HG02973 (cell line): ENCODE measurements around the gene SCN3A.

Source experiments
- ATAC-seq: cut with Tn5 transposase; IDR thresholded peaks from one replicate; pipeline ENCODE4 v1.9.1; 2021; ENCODE audit warnings: moderate library complexity; ENCODE audit not compliant: unreplicated experiment

Gene SCN3A

DNA sequence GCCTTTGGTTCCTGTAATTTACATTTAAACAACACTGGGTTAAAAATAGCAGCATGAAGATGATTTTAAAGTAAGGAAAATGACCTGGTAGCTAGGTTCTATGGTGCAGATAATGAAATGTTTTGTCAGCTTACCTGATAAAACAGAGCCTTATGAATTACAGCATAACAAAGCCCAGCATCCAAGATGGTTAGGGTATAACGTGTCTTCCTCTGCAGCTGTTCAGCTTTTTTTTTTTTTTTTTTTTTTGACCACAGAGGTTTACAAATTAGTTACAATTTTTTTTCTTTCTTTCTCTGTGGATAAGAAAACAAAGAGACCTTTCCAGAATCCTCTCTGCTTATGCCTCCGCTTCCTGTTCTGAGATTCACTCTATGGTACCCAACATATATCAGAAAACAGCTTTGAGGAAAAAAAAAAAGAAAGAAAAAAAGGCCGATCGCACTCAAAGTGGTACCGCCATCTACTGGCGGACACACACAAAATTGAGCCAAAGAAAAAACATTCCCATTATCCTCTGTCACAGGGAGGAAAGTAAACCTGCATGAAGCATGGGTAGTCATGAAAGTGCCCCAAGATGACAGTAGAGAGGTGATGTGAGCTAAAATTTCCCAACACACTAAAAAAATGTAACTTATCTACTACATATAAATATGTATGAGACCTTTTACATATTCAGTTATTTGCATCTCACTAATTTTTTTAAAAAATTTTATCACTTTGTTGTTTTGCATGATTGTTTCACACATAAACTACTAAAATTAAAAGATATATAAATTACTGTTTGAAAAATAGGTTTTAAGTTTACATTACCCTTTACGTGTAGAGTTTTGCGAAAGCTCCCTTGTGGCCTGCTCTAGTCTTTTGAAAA lies at the start of gene SCN3A:
TSS of gene SCN3A (minus strand) at position 362 of the 871 bp plus-strand sequence. CDS start 27,656 bp downstream, outside the sequence.
- ATAC-seq: peak; percentile 56

DNA sequence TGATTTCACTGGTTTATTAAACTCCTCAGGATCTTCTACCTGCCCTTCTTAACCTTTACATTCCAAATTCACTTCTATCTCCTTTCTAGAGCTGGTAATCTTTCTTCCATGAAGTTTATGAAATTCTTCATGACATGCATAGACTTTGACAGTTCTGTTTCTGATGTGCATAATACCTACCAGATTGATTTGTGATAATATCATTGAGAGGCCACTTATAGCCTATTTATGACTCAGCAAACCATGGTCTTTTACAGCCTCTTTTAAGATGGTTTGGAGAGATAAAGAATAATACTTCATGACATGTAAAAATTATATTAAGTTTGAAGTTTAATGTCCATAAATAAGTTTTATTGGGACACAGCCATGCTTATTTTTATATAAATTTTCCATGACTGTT lies 49.3 kb upstream of the SCN3A start:
- no peak for ATAC-seq

DNA sequence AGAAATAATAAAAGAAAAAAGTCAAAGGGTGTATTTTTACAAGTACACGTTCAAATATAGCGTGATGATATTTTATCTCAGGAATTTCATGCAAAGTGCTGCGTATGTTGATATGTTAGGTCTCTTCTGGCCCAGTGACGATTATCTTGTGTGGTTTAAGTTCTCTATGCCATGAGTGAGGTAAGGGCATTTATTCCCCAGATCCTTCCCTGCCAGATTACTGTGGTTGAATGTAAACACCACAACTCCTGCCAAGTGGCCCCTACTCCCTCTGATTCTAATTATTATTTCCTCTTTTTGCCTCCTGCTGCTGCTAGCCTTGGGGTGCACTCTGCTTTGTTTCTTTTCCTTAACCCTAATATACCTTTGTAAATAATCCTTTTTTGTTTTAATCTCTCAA lies 47.5 kb upstream of the SCN3A start:
- ATAC-seq: no peak

DNA sequence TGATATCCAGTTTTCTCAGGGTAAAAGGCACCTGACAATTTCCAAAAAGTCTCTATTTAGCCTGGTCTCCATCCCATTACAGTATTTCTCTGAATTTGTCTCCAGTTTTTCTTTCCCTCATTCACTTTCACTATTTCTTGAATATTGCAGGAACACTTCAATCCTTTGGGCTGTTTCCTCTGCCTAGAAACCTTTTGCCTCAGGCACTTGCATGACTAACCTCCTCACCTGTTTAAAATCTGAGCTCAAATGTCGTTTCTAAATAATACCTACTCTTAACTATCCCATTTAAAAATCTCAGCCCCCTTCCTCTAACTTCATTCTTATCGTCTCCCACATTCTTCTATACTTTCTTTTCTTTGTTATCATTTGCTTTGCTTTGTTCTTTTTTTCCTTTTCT lies 44.4 kb upstream of the SCN3A start:
- no peak for ATAC-seq

DNA sequence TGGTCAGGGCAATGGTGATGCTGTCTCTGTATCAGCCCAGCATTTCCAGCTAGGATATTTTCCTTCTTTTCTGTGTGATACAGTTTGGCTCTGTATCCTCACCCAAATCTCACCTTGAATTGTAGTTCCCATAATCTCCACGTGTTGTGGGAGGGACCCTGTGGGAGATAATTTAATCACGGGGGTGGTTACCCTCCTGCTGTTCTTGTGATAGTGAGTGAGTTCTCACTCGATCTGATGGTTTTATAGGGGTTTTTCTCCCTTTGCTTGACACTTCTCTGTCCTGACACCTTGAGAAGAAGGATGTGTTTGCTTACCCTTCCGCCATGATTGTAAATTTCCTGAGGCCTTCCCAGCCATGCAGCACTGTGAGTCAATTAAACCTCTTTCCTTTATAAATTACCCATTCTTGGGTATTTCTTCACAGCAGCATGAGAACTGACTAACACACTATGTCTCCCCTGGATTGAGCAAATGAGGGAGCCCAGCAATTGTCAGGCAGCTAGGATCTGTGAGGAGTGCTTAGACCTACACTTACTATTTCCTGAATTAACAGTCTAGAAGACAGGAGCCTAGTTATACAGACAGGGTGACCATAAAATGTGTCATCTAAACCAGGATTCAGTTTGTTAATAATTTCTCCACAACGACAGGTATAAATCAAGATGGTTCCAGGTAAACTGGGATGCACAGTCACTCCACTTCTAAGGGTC lies 41.4 kb upstream of the SCN3A start:
- ATAC-seq: no peak

DNA sequence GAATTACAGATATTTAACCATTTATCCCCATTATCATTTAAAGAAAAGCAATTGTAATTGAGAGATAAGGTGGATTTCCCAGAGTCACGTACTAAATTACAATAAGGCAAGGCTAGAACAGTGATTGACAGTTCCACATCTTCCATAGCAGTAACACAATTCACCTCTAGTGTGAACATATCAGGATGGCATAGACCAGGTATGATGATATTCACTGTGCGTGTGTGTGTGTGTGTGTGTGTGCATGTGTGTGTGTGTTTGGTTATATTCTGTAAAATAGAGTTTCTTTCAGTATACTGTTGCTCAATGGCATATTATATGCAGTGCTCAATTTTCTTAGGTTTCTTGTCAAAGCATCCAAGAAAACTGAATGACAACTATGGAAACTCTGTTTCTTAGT lies 37.1 kb upstream of the SCN3A start:
- no peak for ATAC-seq

DNA sequence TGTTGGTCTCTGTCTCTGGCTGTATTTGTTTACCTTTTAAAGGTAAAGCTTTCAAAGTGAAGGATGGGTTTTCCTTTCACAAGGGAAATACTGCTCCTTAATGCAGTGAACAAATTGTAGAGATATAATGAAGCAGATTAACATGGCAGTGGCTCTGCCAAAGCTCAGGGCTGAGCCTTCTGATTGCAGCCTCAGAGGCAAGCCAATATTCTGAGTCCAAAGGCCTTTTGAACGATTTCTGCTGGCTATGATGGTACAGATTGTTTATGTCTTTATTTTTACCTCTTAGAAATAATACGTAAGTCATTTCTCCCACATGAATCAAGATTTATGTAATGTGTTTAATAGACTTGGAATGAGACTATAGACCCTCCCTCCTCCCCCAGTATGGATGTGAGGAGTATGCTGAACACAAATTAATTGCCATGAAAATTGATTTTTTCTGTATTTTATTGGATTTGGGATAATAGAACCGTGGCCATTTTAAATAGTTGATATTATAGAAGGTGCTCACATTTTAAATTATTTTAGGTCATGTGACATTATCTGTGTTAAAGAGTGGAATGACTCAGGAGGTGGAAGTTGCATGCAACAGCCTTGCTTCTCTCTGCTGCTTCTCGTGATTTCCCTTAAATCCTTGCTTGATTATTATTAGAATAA lies 36.1 kb upstream of the SCN3A start:
- ATAC-seq: no peak

DNA sequence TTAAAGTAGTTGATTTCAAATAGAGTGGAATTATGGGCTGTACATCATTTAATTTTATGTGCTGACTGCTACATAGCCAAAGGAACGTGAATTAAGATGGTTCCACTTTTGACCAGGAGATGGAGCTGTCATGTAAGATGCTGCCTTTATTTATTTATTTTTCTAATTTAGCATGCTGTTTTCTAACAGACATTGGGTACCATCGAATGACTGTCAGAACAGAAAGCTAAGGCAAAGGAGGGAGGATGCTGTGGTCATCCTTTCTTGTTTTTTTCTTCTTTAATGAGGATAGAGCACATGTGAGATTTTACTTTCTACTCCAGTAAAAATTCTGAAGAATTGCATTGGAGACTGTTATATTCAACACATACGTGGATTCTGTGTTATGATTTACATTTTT lies 35.4 kb upstream of the SCN3A start, which contains the start of gene SCN2A:
TSS of gene SCN2A (plus strand) at position 185 of the 400 bp plus-strand sequence. CDS start 56,410 bp downstream, outside the sequence.
- ATAC-seq: peak; percentile 70

DNA sequence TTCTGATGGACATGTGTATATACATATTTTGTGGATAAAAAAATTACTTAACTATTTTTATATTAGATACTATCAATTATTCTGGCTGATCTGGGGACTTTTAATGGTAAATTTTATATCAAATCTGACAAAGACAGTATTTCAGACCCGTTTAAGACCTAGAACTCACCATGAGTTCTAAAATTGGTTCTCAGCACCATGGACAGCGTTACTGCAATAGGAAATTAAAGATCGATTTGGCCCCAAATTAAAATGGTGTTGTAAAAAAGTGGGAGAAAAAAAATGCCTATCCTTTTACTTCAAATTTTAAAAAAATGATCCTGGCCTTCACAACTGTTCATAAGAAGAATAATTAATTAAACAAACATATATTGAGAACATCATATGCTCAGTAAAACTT lies 34.4 kb upstream of the SCN3A start:
- no peak for ATAC-seq

DNA sequence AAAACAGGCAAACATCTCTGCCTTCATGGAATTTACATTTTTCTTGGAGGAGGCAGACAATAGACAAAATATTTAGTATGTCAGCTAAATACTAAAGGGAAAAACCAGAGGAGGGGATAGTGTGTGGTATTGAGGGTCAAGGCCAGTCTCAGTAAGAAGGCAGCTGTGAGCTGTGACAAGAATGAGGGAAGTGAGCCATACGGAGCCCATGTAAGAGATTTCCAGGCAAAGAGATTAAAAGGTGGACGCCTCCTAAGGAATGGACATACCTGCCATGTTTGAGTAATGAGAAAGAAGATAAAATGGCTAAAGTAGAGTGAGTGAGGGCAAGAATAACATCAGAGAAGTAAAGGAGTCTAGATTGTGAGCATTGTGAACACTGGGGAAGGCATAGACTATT lies 33.2 kb upstream of the SCN3A start:
- no peak for ATAC-seq

DNA sequence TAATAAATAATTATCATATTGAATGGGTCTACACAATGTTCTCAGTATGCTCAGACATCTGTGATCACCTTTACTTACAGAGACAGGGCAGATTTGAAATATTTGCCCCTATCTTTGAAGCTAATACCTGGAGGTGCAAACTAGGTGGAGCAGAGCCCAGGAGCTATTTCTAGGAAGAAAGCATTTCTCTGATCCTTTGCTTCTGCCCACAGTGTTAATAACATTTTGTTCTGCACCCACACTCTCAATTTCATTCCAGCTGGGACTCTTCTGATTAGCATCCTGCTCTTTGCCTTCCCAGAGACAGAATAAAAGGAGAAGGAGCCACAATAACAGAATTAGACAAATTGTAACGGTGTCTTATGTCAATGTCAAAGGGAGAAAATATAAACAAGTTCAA lies 23.7 kb upstream of the SCN3A start:
- no peak for ATAC-seq

DNA sequence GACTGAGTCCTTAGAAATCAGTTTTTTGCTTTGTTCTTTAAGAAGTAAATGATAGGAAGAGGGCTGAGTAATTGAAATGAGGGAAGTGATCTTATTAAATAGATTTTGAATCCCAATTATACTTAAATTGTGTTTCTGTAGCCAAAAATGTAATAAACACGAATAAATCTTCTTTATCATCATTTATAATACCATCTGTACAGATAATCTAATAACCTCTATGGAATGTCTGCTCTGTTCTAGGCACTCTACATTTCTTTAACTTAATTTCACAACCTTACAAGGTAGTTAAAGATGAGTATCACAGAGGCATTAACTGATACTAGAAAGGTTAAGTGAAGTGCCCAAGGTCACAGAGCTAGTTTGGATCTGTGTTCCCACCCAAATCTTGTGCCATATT lies 21.1 kb upstream of the SCN3A start:
- no peak for ATAC-seq

DNA sequence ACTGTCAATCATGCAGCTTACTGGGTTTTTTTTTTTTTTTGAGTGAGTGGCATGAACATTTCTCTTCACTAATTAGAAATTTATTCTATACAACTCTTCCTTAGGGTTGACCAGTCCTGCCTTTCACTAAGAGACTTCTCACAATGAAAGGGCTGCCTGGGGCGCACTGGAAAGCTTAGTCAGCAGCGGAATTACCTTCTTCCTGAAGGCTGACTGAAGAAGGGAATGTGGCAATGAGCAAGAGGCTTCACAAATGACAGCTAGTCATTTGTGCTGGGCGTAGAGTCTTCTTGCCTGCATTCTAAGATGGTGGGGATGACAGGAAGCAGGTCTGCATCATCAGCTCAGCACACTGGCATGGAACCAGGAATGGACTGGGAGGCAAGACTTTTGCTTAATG lies 15.6 kb upstream of the SCN3A start:
- no peak for ATAC-seq

DNA sequence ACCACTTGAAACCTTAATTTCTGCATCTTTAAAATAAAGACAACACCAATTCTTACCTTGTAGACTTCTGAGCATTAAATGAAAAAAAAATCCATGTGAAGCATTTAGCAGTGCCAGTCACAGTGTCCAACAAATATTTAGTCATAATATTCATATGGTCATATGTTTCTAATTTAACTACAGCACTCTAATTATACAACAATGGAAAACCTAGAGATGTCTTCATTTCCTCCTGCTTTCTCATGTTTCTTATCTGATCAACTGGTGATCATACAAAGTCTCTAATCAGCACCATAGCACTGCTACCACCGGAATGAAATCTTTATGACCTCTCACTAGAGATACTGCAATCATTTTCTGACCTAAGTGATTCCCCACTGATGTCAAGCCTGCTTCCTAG lies 10.2 kb upstream of the SCN3A start:
- ATAC-seq: no peak

DNA sequence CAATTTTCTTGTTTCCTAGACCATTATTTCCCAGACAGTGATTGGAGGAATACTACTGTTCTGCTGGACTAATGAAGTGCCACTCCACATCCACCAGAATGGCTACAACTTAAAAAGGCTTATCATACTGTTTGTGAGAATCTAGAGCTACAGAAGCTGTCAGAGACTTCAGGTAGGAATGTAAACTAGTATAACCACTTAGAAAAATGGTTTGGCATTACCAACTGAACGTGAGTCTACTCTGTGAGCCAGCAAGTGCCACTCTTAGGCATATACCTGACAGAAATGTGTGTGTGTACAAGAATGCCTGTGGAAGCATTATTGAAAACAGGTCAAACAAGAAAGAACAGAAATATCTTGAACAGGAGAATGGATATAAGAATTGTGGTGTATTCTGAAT lies 4.2 kb upstream of the SCN3A start:
- ATAC-seq: no peak

DNA sequence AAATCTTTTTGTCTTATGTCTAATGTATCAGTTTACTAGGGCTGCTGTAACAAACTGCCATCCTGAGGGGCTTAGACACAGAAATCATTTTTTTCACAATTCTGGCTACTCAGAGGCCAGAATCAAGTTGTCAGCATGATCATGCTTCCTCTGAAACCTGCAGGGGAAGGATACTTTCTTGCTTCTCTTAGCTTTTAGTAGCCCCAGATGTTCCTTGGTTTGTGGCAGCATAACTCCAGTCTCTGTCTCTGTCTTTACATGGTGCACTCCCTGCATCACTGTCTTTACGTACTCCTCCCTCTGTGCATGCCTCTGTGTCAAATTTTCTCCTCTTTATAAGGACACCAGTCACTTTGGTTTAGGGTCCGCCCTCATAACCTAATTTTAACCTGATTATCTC lies 2.0 kb upstream of the SCN3A start:
- ATAC-seq: no peak

DNA sequence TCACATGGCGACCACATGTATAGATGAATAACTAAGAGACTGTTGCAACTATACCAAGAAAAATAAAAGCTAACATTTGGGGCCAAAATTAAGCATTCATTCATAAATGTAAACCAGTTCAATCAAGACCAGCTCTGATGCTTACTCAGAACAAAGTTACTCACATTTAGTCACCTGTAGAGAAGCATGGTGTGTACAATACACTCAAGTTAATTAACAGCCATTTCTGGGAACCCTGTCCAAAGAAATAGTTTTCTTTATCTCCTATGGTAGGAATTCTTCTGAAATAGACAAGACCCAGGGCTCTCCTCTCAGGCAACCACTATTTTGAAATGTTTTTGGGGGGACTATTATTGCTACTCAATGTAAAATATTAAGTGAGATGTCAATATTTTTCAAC lies 1.6 kb downstream of the SCN3A start:
- ATAC-seq: no peak

DNA sequence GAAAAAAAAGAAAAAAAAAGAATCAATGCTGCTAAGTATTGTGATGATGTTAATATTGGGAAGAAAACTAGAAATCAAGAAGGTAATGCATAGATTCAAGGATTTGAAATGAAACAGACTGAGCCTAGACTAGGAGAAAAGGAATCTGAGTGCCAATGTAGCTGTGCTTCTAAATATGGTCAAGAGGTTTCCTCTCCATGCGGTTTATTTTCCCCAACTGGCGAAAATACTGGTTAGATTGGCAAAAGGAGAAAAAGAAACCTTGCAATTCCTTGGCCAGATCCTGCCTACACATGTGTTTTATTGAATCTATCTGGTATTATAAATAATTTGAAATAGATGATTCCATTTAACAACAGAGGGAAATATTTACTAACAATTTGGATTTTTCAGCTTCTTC lies 5.7 kb downstream of the SCN3A start:
- no peak for ATAC-seq

DNA sequence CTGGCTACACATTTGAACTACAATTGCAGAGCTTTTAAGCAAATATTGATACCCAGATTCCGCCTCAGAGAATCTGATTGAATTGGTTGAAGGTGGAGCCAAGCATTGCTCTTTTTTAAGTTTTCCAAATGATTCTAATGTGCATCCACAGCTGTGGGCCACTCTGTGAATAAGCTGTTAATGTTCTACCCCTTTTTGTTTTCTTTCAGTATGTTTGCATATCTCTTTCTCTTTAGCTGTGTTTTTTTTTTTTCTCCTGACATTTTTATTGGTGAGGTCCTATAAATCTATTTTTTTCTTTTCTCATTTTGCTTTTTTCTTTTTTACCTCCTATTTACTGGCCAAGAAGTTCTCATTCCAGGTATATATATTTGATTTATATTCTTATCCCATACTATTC lies 6.5 kb downstream of the SCN3A start:
- no peak for ATAC-seq

DNA sequence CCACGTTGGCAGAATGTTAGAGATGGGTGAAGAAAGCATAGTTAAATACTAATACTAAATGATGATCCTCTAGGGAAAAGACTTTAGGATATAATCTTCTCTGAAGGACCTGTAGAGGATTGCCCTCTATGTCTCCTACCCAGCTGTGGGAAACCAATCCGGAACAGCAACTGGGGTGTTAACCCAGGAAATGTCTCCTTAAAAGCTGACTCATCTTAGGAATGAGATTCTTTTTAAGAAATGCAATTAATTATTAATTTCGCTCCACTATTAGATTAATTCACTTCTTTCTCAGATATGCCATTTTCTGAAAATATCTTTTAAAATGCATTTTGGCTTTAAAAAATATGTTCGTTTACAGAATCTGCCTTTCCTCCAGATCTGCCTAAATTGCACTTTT lies 7.4 kb downstream of the SCN3A start:
- ATAC-seq: no peak

DNA sequence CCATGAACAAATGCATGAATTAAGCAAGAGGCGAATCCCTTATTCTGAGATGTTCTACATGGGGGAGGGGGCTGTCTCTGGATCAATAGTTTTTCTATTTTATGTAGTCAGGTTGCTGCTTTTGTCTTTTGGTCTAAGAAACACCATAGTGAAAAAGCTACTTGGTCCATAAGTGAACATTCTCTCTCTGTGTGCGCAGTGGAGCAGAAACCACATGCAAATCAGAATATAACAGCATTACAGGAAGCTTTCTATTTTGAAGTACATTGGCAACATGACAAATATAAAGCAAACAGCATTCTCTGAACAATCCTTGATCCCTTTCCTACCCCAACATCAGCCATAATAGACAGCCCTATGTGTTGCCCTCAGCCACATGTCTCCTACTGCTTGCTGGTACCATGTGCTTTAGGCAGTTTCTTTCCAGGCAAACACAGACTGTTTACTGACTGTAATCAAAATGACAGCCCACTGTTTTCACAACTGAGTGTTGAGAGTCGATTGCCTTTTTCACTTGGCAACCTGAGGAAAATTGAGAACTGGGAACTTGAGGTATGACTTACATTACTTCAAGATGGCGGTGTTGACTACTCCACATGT lies 10.6 kb downstream of the SCN3A start:
- ATAC-seq: peak; percentile 97
